Measurements from ENCODE around the gene UAP1L1.
A peak's percentile ranks its signal among the peaks of the same experiment; 100 is the strongest.
"Not testable (repeated sequence)": the region's sequence is repeated elsewhere in the genome, so short reads cannot be mapped to it uniquely, and the experiment has no call there.

Gene UAP1L1, protein sequence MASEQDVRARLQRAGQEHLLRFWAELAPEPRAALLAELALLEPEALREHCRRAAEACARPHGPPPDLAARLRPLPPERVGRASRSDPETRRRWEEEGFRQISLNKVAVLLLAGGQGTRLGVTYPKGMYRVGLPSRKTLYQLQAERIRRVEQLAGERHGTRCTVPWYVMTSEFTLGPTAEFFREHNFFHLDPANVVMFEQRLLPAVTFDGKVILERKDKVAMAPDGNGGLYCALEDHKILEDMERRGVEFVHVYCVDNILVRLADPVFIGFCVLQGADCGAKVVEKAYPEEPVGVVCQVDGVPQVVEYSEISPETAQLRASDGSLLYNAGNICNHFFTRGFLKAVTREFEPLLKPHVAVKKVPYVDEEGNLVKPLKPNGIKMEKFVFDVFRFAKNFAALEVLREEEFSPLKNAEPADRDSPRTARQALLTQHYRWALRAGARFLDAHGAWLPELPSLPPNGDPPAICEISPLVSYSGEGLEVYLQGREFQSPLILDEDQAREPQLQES

DNA sequence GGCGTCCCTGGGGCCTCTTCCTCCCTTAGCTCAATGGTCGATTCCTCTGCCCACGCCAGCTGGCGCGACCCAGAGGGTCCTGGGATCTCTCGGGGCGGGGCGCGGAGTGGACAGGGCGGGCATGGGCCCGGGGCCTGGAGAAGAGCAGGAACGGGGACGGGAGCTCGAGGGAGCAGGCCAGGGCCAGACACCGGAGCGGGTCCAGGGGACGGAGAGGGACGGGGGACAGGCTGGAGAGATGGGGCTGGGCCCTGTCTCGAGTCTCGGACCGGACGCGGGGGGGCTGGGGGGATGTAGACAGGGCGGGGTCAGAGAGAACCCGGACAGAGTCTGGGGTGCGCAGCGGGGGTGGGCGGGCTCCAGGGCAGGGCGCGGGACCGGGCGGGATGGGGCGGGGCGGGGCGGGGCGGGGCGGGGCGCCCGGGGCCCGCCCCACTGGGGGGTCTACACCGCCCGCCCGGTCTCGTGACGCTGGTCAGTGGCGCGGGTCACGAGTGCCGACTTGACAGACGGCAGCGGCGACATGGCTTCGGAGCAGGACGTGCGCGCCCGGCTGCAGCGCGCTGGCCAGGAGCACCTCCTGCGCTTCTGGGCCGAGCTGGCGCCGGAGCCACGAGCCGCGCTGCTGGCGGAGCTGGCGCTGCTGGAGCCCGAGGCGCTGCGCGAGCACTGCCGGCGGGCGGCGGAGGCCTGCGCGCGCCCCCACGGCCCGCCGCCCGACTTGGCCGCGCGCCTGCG is at the start of gene UAP1L1:
TSS of gene UAP1L1 (plus strand) at position 508 of the 738 bp plus-strand sequence. CDS start at position 524, 16 bp downstream.
- peak; percentile 75 to 98 (median 83) for DNase-seq
- intact Hi-C loops (cut with DNase I), result no loop called here

DNA sequence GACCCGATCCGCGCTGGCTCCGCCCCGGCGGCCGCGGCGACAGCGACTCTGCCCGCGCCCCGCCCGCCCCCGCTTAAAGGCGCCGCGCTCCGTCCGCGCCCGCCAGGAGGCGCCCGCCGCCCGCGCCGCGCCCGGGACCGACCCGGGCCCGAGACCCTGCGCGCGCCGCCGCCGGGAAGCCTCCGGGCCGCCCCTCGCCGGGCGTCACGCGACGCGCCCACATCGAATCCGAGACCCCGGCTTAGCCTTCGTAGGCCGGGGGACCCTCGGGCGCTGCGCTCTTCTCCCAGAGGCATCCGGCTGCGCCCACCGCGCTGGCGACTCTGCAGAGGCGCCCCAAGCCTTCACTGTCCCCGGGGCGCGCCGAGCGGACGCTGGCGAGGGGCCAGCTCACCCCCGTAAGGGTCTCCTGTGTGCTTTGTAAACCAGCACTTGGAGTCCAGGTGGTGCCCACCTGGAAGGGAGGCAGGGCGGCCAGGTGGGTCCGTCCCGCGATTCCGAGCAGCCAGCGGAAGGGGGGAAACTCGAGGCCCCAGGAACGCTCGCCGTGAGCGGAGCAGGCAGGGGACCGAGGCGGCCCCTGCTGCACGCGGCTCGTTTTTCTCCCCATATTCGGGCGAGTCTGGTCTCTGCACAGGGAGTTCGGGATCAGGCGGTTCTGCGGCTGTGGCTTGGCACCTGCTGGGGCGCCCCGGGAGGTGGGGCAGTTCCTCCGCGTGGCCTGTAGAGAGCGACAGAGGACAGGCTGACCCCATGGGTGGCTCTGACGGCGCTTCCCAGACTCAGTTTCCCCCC is 48.9 kb upstream of the UAP1L1 start:
- DNase-seq, result peak in 8 of 10 donors; percentile 63 to 96 (median 73)
- intact Hi-C loops (cut with DNase I), result loop anchor here (5.0 kb wide), 1 partner anchor 241 kb away; no protein-coding TSS in a partner anchor

DNA sequence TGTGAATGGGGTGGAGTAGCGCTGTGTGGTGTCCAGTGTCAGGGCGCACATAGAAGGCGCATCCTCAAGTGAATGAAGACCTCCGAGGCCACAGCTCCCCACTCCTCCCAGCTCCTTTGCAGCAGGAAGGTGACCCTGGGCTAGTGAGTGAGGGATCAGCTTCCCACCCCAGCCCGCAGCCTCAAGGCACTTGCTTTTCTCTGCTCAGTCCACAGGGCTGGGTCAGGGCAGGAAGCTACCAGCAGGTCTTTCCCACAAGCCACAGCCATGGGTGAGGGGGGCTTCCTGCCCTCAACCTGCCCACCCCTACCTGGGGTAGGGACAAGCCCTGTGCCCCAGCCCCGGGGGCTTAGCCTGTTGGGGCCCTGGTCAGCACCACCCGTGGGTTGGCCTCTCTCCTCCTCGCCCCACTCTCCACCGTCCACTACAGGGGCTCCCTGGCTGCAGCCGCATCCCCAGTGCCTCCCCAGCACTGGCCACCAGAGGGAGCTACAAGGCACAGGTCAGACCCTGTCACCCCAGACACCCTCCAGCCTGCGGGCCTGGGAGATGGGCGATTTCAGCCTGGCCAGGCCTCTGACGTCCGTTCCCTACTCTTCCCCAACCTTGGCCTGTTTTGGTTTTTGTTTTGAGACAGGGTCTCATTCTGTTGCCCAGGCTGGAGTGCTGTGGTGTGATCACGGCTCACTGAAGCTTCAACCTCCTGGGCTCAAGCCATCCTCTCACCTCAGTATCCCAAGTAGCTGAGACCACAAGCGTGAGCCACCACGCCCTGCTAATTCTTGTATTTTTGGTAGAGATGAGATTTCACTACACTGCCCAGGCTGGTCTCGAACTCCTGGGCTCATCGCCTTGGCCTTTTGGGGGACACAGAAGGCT is 48.0 kb upstream of the UAP1L1 start:
- peak; percentile 61 to 97 (median 84) for DNase-seq
- intact Hi-C loops (cut with DNase I), result loop anchor here (5.0 kb wide), 1 partner anchor 242 kb away; no protein-coding TSS in a partner anchor

DNA sequence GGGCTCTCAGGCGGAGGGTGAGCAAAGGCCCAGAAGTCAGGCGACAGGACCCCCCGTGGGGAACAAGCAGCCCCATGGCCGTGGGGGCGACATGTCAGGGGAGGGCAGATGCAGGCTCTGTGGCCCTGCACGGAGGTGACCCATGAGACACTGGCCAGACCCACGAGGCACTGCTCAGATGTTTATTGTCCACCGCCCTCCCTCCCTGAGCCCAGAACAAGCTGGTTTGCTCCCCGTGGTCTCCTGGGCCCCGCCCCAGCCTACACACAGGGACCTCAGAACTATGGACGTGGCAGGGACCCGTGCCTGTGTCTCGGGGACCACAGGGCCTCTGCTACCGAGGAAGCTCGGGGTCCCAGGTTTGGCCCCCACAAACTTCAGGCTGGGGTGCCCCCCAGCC is 47.3 kb upstream of the UAP1L1 start:
- no peak for DNase-seq
- intact Hi-C loops (cut with DNase I), result no loop called here

DNA sequence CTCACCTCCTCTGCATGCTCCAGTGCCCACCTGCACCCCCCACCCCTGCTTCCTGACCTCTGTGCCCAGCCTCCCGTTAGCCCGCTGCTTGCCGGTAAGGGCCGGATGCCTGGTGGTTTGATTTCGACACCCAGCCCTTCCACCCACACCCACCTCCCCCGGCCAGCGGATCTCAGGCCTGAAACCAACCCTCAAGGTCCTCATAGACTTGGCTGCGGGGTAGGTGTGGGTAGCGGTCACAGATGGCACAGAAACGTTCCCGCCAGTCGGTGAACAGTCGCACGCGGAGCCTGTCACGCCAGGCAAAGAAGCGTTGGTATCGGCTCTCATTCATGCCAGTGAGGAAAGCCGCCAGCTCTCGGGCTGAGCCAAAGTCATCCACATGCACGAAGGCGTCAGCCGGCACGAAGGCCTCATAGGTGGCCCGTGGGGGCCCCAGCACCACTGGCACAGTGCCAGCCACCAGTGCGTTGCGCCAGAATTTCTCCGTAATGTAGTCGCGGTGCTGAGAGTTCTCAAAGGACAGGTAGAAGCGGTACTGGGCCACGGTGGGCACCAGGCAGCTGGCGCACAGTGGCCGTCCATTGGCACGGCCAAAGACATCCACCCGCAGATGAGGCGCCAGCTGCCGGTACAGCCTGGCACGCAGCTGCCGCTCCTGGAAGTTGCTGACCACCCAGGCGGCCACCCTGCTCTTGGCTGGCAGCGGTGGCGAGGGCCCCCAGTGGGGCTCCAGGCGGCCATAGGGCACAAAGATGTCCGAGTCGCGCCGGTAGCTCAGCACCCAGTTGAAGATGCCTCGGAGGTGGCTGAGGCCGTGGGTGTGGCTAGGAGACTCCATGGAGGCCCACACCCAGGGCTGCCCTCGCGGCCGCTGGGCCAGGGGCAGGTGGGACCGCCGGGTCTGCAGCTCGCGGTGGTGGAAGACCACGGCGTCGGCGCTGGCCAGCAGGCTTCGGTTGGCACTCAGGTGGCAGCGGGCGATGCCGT is 46.5 kb upstream of the UAP1L1 start:
- intact Hi-C loops (cut with DNase I), result no loop called here
- DNase-seq, result peak in 1 of 10 donors; percentile 88

DNA sequence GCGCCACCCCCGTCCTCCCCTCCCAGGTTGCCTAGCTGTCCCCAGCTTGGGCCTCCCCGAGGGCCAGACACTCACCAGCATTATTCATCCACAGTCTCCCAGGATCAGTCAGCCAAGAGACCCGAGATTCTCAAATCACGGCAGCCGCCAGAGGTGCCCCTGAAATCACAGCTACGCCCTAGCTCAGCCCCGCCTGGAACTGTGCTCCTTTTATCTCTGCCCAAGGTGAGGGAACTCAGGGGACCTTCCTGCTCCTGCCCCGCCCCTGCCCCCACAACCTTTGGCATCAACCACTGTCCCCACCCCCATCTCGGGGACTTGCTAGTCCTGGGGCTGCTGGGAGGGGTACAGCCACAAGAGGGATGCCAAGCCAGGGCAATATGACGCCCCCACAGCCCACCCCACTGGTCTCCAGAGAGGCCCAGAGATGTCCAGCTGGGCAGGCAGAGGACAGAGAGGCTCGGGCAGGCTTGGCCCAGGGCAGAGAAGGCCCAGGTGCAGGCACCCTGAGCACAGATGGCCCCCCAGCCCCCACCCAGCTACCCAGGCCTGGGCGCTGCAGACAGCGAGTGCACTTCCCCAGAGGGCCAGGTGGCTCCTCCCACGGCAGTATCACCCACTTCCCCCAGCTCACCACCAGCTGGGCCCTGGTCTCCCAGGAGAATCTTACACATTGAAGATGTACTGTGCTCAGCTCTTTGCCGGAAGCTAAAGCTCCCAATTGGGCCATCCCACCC is 45.2 kb upstream of the UAP1L1 start, which contains the start of gene FUT7:
TSS of gene FUT7 (minus strand) at position 185 of the 737 bp plus-strand sequence. CDS start at position 88, 97 bp downstream.
- intact Hi-C loops (cut with DNase I), result no loop called here
- DNase-seq, result no peak

DNA sequence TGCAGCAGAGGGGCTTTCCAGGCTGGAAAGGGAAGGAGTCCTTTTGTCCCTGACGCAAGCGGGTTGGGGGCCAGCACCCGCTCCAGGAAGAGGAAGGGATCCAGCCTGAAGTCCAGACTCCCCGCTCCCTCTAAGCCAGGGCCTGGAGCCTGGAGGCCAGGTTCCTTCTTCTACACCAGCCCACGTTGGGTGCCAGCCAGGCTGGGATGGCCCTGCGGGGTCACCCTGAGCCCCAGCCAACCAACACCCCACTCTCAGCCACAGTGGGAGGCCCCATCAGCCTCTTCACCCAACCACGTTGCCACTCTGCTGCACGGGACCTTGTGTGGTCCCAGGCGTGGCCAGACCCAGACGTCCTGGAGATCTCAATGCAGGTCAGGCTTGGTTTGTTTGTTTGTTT is 44.5 kb upstream of the UAP1L1 start:
- DNase-seq, result no peak
- intact Hi-C loops (cut with DNase I), result no loop called here

DNA sequence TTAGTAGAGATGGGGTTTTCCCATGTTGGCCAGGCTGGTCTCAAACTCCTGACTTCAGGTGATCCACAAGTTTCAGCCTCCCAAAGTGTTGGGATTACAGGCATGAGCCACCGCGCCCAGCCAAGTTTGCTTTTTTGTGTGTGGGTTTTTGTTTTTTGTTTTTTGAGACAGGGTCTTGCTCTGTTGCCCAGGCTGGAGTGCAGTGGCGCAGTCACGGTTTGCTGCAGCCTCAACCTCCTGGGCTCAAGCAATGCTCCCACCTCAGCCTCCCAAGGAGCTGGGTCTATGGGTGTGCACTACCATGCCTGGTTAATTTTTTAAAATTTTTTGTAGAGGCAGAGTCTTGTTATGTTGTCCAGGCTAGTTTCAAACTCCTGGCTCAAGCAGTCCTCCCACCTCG is 43.8 kb upstream of the UAP1L1 start:
- intact Hi-C loops (cut with DNase I); DNase-seq: not testable (repeated sequence)

DNA sequence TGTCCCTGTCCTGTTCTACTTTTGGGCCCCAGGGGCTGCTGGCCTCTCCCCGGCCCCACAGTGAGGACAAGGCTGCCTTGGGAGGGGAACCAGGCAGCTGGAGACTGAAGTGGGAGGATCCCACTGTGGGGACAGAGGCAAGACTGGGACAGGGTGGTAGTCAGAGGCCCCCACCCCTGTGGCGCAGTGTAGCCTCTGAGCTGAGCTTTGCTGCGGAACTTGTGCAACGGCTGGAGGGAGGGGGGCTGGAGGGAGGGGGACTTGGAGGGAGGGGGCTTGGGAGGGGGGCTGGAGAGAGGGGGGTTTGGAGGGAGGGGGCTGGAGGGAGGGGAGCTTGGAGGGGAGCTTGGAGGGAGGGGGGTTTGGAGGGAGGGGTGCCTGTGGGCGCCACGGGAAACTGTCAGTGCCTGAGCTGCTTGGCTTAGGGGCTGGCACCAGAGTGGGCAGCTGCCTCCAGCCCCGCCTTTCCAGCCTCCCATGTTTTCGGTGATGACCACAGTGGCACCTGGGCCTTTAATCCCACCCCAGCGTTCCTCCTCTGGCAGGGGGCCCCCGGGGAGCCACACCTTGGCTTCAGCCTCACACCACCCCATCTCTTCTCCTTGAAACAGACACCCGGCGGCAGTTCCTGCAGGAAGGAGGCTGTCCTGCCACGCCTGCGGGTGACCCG is 43.1 kb upstream of the UAP1L1 start:
- intact Hi-C loops (cut with DNase I), result no loop called here
- DNase-seq, result no peak

DNA sequence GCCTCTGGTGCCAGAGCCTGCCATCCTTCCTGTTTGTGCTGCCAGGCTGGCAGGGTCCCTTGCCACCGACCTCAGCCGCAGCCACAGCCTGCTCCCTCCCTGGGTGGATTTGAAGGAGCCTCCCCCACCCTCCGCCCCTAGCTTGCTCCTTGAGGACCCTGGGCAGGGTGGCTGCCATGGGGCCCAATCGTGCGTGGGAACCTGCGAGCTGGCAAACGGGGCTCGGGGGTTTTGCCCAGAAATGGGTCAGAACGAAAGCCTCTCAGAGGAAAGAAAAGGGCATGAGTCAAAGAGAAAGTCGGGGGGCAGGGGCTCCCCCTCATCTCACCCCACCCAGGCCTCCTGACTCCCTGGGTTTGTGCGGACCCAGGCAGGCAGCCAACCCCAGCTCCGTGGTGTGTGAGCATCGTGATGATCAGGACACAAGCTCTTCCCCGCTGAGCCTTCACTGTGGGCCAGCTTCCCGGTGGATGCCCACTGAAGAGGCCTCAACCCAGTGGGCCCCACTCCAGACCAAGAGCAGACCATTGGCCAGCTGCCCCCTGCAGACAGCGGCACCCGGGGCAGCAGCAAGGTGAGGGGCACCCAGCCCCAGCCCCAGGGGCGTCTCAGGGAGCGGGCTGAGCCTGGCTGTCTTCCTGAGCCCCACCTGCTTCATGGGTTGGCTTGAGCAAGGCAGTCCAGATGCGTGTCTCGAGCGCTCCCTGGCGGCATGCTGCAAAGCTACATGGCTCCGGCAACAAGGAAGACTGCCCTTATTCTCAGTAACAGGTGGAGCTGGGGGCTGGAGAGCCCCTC is 42.4 kb upstream of the UAP1L1 start:
- peak; percentile 80 to 99 (median 88) for DNase-seq
- intact Hi-C loops (cut with DNase I), result loop anchor here (1.0 kb wide), 1 partner anchor 87 kb away; no protein-coding TSS in a partner anchor

DNA sequence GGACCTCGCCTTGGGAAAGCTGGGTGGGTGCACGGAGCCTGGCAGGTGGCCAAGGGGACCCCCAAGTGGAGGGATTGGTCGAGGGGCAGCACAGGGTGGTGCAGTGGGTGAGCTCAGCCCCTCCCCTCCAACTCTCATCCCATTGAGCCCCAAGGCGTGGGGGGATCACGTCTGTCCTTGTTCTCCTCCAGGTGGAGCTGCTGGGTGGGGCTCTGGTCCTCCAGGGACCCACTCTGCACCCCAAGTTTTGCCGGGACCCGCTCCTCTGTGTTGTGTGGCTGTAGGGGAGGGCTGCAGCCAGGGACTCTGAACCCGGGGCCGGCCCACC is 41.8 kb upstream of the UAP1L1 start:
- intact Hi-C loops (cut with DNase I), result loop anchor here (1.0 kb wide), 1 partner anchor 87 kb away; no protein-coding TSS in a partner anchor
- no peak for DNase-seq

DNA sequence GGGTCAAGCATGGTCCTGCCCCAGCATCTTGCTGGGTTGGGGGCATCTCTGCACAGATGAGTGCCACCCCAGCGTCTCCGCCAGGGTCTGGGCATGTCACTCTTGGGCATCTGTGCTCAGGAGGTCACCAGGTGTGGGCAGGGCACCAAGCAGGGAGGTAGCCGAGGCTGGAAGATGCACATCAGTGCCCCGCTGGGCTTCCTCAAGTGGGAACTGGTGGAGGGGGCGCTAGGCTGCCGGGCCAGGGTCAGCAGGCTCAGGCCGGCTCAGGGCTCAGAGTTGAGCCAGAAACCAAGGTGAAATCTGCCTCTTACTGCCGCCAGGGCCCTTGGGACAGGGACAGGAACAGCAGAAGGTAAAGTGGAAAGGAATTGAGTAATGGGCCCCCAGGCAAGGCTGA is 41.4 kb upstream of the UAP1L1 start:
- DNase-seq, result peak in 1 of 10 donors; percentile 86
- intact Hi-C loops (cut with DNase I), result loop anchor here (1.0 kb wide), 1 partner anchor 88 kb away; no protein-coding TSS in a partner anchor

DNA sequence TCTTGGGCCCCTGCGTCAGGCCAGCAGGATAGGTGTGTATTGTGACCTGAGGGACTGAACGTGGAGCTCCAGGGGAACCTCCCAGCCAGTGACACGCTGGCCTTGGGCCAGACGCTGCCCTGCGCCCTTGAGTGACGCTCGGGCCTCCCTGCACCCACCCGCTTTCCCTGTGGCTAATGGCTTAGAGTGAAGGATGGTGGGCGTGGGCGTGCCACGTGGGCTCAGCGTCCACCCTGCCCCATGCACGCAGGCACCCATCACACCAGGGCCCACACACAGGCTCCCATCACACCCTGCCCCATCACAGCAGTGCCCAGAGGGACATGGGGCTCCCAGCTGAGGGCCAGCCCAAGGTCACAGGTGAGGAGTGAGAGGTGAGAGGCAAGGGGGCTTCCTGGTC is 40.3 kb upstream of the UAP1L1 start:
- no peak for DNase-seq
- intact Hi-C loops (cut with DNase I), result no loop called here

DNA sequence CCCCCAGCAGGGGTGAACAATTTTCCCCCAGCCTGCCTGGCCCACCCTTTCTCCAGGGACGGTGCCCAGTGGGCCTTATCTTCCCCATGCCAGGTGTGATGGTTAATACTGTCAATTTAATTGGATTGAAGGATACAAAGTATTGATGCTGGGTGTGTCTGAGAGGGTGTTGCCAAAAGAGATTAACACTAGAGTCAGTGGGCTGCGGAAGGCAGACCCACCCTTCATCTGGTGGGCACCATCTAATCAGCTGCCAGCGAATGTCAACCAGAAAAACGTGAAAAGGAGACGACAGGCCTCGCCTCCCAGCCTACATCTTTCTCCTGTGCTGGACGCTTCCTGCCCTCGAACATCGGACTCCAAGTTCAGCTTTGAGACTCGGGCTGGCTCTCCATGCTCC is 39.8 kb upstream of the UAP1L1 start:
- intact Hi-C loops (cut with DNase I), result no loop called here

DNA sequence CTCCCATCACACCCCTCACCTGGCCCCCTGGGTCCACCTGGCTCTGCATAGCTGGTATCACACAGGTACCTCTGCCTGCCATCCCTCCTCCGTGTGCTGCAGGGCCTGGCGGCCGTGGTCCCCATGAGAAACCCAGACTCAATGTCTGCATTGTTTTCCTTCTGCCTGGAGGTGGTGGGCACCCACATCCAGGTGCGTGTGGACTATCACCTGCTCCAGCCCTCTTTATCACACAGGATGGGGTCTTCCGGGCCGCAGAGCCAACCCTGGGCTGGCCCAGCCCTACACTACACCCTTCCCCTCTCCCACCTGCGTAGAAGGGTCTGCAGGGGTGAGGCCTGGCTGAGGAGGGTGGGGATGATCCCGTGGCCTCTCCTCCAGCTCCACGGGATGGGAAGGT is 38.4 kb upstream of the UAP1L1 start:
- intact Hi-C loops (cut with DNase I), result no loop called here
- DNase-seq, result no peak

More for the DNA sequence above, 39.8 kb upstream of the UAP1L1 start:
- DNase-seq, result no peak
